HUDEP-2 (cell line): Measurements from ENCODE around the gene CCDC15.
"Not testable (repeated sequence)": the region's sequence is repeated elsewhere in the genome, so short reads cannot be mapped to it uniquely, and the experiment has no call there.

Experiments used
- DNase-seq, 76 experiments: peaks; one replicate each; lab custom pipeline; 2025; ENCODE audit not compliant: unreplicated experiment in 76 of 76; lab: John Stamatoyannopoulos, UW

Gene CCDC15

GRCh38 chr11:125079878-125080530 lies 126.0 kb downstream of the CCDC15 start:
- DNase-seq, result no peak

- no peak for DNase-seq
Observed at GRCh38 chr11:125080531-125080911, 126.5 kb downstream of the CCDC15 start.

DNA sequence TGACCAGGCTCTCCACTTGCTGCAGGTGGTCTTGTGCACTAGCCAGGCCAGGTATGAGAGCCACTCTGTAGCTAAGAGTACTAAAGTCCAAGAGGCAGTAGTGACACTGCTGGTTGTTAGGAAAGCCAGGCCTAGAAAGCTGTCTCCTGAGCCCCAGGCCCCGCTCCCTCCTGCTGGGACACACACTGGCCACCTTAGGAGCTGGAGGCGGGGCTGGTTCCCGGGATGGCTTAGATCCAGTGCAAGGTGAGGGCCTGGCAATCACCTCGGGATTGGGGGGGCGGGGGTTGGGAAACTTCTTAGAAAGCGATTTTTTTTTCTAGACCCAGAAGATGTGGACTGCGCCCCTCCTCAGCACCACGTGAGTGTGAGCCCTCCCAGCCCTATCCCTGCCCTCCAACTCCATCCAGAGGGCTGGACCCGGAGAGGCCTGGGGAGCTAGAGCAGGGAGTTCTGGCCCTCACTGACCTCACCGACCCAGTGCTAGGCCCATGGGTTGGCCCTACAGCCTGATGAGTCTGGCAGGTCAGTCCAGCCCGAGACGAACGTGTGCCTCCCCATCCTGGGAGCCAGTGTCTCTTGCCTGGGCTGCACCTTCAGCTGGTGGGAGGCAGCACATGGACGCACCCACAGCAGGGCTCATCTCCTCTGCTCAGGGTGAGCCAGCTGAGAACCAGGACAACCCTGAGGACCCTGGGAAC lies 127.2 kb downstream of the CCDC15 start:
- DNase-seq, result no peak

GRCh38 chr11:125082040-125082439 lies 128.0 kb downstream of the CCDC15 start:
- DNase-seq, result no peak

DNA sequence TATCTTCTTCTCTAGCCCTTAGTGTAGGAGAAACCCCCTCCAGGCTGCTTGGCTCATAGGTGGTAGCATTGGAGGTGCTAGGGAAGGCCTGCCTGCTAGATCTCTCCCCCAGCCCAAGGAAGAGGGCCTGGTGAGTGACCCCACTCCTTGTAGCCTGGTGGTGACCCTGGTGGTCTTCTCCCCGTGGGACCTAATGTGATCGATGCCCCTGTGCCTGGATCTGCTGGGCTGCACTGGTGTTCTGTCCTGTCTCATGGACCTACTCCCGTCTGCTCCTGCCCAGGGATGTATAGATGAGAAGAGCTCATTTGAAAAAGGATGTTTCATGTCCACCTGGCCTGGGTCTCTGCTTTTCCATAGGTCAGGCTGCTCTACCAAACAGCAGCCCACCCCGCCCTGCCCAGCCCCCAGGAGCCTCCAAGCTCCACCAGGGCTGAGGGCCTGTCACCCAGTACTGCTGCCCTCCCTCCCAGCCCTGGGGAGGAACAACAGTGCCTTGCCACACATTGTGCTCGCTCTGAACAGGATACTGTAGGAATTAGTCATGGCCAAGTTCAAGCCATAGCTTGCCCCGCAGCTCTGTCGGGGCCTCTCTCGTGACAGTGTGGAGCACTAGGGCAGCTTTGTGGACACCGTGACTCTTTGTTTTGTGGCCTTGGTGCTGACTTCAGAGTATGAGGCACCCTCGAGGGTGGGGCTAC lies 128.8 kb downstream of the CCDC15 start:
- no peak for DNase-seq

DNA sequence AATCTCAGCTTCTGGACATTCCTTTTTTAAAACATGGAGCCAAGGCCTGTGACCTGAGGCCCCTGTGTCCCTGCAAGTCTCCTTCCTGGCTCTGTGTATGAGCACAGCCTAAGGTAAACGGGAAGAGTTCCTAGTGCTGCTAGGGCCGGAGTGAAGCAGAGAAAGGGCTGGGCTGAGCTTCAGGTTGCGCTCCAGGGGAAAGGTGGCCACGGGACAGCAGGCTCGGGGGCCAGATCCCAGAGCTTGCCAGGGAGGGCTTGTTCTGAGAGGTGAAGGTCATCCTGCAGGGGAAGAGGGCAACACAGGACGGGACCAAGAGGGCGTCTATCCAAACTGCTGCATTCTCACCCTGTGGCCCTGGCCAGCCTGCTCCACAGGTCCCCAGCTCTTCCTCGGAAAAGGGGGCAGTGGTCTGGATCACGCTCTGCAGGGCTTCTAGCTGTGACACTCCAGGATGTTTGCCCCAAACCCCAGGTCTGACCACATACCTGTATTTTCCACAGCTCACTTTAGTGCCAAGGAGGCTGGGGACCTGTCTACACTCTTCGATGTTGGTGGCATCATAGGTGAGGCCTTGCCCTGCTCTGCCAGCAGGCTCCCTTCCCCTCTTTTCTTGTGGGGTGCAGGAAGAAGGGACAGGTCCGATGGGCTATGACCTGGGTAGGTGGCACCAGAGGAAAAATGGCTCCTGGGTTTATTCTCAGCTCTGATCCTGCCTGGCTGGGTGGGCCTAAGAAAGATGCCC lies 129.5 kb downstream of the CCDC15 start:
- DNase-seq, result no peak

DNA sequence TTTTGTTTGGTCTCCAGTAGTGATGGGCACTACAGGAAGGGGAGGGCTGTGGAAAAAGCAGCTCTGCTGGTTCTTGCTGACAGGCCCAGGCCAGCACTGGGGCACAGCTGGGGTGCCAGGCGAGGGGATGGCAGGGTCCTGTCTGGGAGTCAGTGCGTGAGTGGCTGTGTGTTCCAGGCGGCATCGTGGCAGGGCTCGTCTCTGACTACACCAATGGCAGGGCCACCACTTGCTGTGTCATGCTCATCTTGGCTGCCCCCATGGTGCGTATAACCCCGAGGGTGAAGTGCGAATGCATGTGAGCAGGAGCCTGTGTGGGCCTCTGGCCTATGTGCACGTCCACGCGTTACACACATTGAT lies 130.0 kb downstream of the CCDC15 start:
- no peak for DNase-seq

DNA sequence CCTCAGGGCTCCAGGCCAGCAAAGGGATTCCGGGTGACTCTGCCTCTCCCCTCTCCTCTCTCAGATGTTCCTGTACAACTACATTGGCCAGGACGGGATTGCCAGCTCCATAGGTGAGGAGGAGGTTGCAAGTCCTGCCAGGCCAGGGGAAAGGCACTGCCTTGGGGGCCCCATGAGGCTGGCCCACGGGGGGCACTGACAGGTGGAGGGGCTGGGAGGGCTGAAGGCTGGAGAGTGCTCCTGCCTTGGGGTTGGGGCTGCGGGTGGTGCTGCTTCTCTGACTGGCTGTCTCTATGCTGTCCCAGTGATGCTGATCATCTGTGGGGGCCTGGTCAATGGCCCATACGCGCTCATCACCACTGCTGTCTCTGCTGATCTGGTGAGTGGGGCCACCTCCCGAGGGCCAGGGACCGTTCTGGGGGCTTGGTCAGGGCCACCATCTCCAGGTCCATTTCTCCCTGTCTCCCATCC lies 130.8 kb downstream of the CCDC15 start:
- DNase-seq, result no peak

DNA sequence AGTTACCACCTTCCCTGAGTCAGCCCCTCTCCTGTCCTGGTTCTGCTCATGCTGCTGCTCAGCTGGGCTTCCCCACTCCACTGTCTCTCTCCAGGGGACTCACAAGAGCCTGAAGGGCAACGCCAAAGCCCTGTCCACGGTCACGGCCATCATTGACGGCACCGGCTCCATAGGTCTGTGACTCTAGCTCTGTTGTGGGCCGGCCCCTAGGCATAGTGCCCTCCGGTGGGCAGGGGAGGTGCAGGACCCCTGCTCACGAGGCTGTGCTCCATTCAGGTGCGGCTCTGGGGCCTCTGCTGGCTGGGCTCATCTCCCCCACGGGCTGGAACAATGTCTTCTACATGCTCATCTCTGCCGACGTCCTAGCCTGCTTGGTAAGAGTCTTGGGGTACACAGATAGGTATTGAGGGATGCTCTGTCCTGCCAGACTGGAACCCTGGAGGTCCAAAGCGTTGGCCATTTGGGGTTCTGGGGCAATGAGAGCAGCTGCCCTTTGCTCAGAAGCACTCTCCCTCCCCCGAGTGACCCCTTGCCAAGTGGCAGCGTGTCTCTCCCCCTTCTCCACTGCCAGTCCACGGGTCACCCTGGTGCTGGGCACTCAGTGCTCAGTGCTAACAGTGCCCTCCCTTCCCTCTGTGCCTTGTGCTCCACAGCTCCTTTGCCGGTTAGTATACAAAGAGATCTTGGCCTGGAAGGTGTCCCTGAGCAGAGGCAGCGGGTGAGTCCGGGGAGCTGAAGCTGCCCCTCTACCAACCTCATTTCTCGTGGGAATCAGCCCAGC lies 131.5 kb downstream of the CCDC15 start:
- DNase-seq, result no peak

GRCh38 chr11:125086633-125087296 lies 132.8 kb downstream of the CCDC15 start:
- no peak for DNase-seq

- DNase-seq, result no peak
Observed at GRCh38 chr11:125088123-125088522, 134.1 kb downstream of the CCDC15 start.

DNA sequence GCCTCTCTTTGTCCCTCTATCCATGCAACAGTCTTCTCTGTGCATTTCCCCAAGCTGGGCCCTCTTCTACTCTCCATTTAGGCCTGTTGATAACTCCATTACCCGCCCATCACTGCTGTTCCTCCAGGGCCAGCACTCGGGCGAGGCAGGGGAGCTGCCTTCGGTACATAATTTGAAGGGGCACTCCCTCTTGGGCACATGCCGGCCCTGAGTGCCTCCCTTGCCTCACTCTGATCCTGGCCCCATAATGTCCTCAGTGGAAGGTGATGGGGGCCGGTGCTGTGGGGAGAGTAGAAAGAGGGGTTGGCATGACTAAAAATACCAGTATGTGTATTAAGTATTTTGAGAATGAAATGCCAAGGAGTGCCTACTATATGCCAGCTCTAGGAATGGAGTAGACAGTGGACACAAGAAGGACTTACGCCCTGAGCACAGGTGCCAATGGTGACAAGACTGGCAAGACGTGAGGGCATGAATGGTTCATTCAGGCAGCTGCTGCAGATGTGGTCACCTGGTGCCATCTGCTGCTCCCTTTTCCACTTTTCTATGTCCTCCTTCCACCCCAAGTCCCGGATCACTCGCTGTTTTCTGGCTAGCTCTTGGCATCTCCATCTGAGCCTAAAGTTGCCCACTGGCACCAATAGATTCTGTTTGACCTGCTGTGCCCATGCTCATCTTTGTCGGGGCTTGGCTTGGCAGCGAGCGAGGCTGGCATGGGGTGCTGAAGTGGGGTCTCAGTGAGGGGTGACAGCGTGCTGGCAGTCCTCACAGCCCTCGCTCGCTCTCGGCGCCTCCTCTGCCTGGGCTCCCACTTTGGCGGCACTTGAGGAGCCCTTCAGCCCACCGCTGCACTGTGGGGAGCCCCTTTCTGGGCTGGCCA lies 134.8 kb downstream of the CCDC15 start:
- no peak for DNase-seq

DNA sequence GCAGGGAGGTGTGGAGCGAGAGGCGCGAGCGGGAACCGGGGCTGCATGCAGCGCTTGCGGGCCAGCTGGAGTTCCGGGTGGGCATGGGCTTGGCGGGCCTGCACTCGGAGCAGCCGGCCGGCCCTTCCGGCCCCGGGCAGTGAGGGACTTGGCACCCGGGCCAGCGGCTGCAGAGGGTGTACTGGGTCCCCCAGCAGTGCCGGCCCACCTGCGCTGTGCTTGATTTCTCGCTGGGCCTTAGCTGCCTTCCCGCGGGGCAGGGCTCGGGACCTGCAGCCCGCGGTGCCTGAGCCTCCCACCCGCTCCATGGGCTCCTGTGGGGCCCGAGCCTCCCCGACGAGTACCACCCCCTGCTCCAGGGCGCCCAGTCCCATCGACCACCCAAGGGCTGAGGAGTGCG lies 135.5 kb downstream of the CCDC15 start:
- not testable (repeated sequence) for DNase-seq

DNA sequence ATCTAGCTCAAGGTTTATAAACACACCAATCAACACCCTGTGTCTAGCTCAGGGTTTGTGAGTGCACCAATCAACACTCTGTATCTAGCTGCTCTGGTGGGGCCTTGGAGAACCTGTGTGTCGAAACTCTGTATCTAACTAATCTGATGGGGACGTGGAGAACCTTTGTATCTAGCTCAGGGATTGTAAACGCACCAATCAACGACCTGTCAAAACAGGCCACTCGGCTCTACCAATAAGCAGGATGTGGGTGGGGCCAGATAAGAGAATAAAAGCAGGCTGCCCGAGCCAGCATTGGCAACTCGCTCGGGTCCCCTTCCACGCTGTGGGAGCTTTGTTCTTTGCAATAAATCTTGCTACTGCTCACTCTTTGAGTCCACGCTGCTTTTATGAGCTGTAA lies 136.1 kb downstream of the CCDC15 start:
- DNase-seq, result not testable (repeated sequence)

GRCh38 chr11:125090816-125091215 lies 136.8 kb downstream of the CCDC15 start:
- DNase-seq, result no peak
